OCI-LY3 (cell line): ENCODE results near the gene SLC26A2.

ENCODE experiments used
- H2AFZ ChIP-seq: fragments of 200-600, 300-600 bp; shearing (Covaris generic); 2 replicates; pipeline ENCODE4 v1.6.0; 2014; ENCODE audit warnings: antibody characterized with exemption, low read depth, low read length
- H3K27ac ChIP-seq: fragments of 200-600, 300-600 bp; sonication (generic); 2 replicates; pipeline ENCODE4 v1.5.1; 2014; ENCODE audit warnings: mild to moderate bottlenecking, low read length, moderate library complexity, mixed read lengths
- H3K27me3 ChIP-seq: fragments of 200-600, 300-600 bp; sonication (generic); 2 replicates; pipeline ENCODE4 v1.6.1; 2014; ENCODE audit warnings: low read depth, low read length, mixed read lengths
- H3K36me3 ChIP-seq: fragments of 200-600, 300-600 bp; sonication (generic); replicated peaks from 2 replicates; pipeline ENCODE3; 2014; ENCODE audit warnings: low read depth, low read length, mixed read lengths
- H3K4me1 ChIP-seq: fragments of 300-600, 200-600 bp; sonication (generic); 2 replicates; pipeline ENCODE4 v1.6.1; 2014; ENCODE audit warnings: low read length, mixed read lengths
- H3K4me2 ChIP-seq: fragments of 200-600, 300-600 bp; sonication (generic); 2 replicates; pipeline ENCODE4 v1.6.1; 2014; ENCODE audit warnings: low read length, mixed read lengths
- H3K4me3 ChIP-seq: fragments of 300-600, 200-600 bp; sonication (generic); 2 replicates; pipeline ENCODE4 v1.5.1; 2014; ENCODE audit warnings: antibody characterized with exemption, mild to moderate bottlenecking, low read length, moderate library complexity
- H3K79me2 ChIP-seq: fragments of 300-600, 200-600 bp; shearing (Covaris generic); 2 replicates; pipeline ENCODE4 v1.6.1; 2014; ENCODE audit warnings: mild to moderate bottlenecking, low read length, mixed read lengths
- H3K9ac ChIP-seq: fragments of 300-600, 200-600 bp; shearing (Covaris generic); 2 replicates; pipeline ENCODE4 v1.6.0; 2014; ENCODE audit warnings: mild to moderate bottlenecking, low read length, moderate library complexity
- H3K9me3 ChIP-seq: fragments of 200-600, 300-600 bp; shearing (Covaris generic); 2 replicates; pipeline ENCODE4 v1.6.1; 2014; ENCODE audit warnings: low read length, mixed read lengths; ENCODE audit not compliant: insufficient read depth
- H4K20me1 ChIP-seq: fragments of 200-600, 300-600 bp; sonication (generic); 2 replicates; pipeline ENCODE4 v1.6.1; 2016; ENCODE audit warnings: low read length, mixed read lengths; ENCODE audit not compliant: insufficient read depth
- EZH2phosphoT487 ChIP-seq: fragments of 200-600 bp; shearing (Covaris generic); IDR thresholded peaks from 2 replicates; pipeline ENCODE4 v1.6.1; 2018; ENCODE audit warnings: antibody characterized with exemption, mixed run types, low read depth
- TF ChIP-seq, protein P1 (sequence below): fragments of 200-600, 300-600 bp; sonication (generic); IDR thresholded peaks from 2 replicates; pipeline ENCODE4 v1.5.1; 2014; ENCODE audit warnings: antibody characterized with exemption, low read length, low read depth

The SLC26A2 gene

DNA sequence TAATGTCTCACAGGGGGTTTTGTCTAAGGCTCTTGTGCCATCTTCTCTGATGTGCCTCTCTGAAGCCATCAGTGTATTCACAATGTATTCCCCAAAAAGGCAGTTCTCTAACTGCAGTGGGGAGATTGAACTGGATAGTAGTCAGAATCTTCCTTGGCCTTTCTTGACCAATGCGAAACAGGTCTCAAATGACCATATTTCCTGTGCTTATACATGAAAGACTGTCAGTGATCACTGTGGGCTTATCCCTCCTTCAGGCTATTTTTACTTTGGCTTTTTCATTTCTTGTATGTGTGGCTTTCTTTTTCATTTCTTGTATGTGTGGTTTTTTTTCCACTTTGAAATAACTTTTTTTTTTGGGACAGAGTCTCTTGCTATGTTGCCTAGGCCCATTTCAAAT lies 59.7 kb downstream of the SLC26A2 start:
- no peak overlapping the region for H3K4me3 ChIP-seq
- no peaks in the 10 kb centered on the region for H3K9me3 ChIP-seq
- no peaks in the 10 kb centered on the region for H3K4me1 ChIP-seq
- H3K4me2 ChIP-seq = no peak overlapping the region
- no peaks in the 10 kb centered on the region for H3K79me2 ChIP-seq
- no peaks in the 10 kb centered on the region for H4K20me1 ChIP-seq
- H3K9ac ChIP-seq = no peak overlapping the region
- H3K27me3 ChIP-seq = no peaks in the 10 kb centered on the region
- H2AFZ ChIP-seq = no peak overlapping the region
- TF ChIP-seq, protein P1, sequence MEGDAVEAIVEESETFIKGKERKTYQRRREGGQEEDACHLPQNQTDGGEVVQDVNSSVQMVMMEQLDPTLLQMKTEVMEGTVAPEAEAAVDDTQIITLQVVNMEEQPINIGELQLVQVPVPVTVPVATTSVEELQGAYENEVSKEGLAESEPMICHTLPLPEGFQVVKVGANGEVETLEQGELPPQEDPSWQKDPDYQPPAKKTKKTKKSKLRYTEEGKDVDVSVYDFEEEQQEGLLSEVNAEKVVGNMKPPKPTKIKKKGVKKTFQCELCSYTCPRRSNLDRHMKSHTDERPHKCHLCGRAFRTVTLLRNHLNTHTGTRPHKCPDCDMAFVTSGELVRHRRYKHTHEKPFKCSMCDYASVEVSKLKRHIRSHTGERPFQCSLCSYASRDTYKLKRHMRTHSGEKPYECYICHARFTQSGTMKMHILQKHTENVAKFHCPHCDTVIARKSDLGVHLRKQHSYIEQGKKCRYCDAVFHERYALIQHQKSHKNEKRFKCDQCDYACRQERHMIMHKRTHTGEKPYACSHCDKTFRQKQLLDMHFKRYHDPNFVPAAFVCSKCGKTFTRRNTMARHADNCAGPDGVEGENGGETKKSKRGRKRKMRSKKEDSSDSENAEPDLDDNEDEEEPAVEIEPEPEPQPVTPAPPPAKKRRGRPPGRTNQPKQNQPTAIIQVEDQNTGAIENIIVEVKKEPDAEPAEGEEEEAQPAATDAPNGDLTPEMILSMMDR = no peak
- no peak for TF ChIP-seq EZH2phosphoT487
- H3K36me3 ChIP-seq = peaks cover 57% of the 10 kb centered on the region
- no peak overlapping the region for H3K27ac ChIP-seq

GRCh38 chr5:150021491-150022157 lies 61.1 kb downstream of the SLC26A2 start:
- no peaks in the 10 kb centered on the region for H4K20me1 ChIP-seq
- H2AFZ ChIP-seq = no peak overlapping the region
- no peak overlapping the region for H3K4me3 ChIP-seq
- H3K27ac ChIP-seq = no peak overlapping the region
- no peaks in the 10 kb centered on the region for H3K4me1 ChIP-seq
- TF ChIP-seq, protein P1 = no peak
- no peaks in the 10 kb centered on the region for H3K79me2 ChIP-seq
- H3K9ac ChIP-seq = no peak overlapping the region
- H3K36me3 ChIP-seq = peaks cover 44% of the 10 kb centered on the region
- H3K9me3 ChIP-seq = no peaks in the 10 kb centered on the region
- no peak overlapping the region for H3K4me2 ChIP-seq
- no peaks in the 10 kb centered on the region for H3K27me3 ChIP-seq

DNA sequence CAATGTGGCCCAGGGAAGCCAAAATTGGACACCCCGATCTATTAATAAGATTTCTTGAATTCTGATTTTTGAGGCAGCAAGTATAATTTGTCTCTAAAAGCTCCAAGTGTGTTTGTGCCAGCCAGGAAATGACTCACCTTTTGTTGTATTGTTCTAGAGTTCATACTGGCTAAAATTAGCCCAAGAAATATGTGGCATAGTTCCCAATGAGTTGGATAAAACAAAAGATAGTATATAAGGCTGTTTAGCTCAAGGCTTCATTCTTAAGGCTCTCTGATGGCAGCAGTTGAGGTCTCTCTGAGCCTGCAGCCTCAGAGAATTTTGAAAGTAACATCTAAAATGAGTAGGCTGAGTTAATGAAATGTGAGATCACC lies 61.6 kb downstream of the SLC26A2 start:
- Histone ChIP-seq H3K27ac (no peak overlapping the region), H3K36me3 (peaks cover 38% of the 10 kb centered on the region)

GRCh38 chr5:150022681-150023080 lies 62.1 kb downstream of the SLC26A2 start:
- no peaks in the 10 kb centered on the region for H3K9me3 ChIP-seq
- peaks cover 33% of the 10 kb centered on the region for H3K36me3 ChIP-seq
- H2AFZ ChIP-seq = no peak overlapping the region
- no peaks in the 10 kb centered on the region for H4K20me1 ChIP-seq
- H3K9ac ChIP-seq = no peak overlapping the region
- H3K27me3 ChIP-seq = no peaks in the 10 kb centered on the region
- no peaks in the 10 kb centered on the region for H3K79me2 ChIP-seq
- H3K4me3 ChIP-seq = no peak overlapping the region
- no peak overlapping the region for H3K4me2 ChIP-seq
- TF ChIP-seq EZH2phosphoT487 = no peak
- TF ChIP-seq, protein P1 = no peak
- H3K27ac ChIP-seq = no peak overlapping the region
- no peaks in the 10 kb centered on the region for H3K4me1 ChIP-seq

More for the DNA sequence above, 61.6 kb downstream of the SLC26A2 start:
- TF ChIP-seq EZH2phosphoT487 = no peak
- TF ChIP-seq, protein P1 = no peak
- Histone ChIP-seq H3K9ac (no peak overlapping the region), H3K4me1 (no peaks in the 10 kb centered on the region), H3K27me3 (no peaks in the 10 kb centered on the region), H3K4me2 (no peak overlapping the region), H3K9me3 (no peaks in the 10 kb centered on the region), H3K4me3 (no peak overlapping the region), H3K79me2 (no peaks in the 10 kb centered on the region), H4K20me1 (no peaks in the 10 kb centered on the region), H2AFZ (no peak overlapping the region)
